Uterus (tissue), 4 donors: ENCODE data around the gene ARMC2. TPM values are rescaled to one million over a fixed set of nuclear protein-coding genes. Genes with fewer than 3 reads are reported as not detected.
"Not testable (repeated sequence)": the region's sequence is repeated elsewhere in the genome, so short reads cannot be mapped to it uniquely, and the experiment has no call there.

Experiments
- DNase-seq, 2 donors: peaks; one replicate each; pipeline ENCODE4 v3.0.0-alpha.2; 2019 to 2020
- H3K27ac ChIP-seq, 2 donors: fragments of 200-600 bp; sonication (generic); 1 replicate in 1 of 2; 2 replicates in 1 of 2; pipeline ENCODE4 v1.5.1; 2016 to 2018
- H3K27me3 ChIP-seq, 2 donors: fragments of 200-600 bp; sonication (generic); one replicate each; pipeline ENCODE4 v1.5.1; 2018 to 2019; ENCODE audit warnings: control low read depth in 1 of 2
- H3K36me3 ChIP-seq, 2 donors: fragments of 200-600 bp; sonication (generic); one replicate each; pipeline ENCODE4 v1.5.1; 2019; ENCODE audit warnings: control low read depth in 1 of 2
- H3K4me1 ChIP-seq, 2 donors: fragments of 200-600 bp; sonication (generic); one replicate each; pipeline ENCODE4 v1.5.1; 2018 to 2019; ENCODE audit warnings: control low read depth in 1 of 2
- H3K4me3 ChIP-seq, 2 donors: fragments of 200-600 bp; sonication (generic); 1 replicate in 1 of 2; 2 replicates in 1 of 2; pipeline ENCODE4 v1.5.1; 2018 to 2019; ENCODE audit warnings: mild to moderate bottlenecking in 1 of 2
- H3K9me3 ChIP-seq, 2 donors: fragments of 200-600 bp; sonication (generic); one replicate each; pipeline ENCODE4 v1.5.1; 2019; ENCODE audit warnings: control low read depth in 1 of 2
- POLR2A ChIP-seq, 2 donors: fragments of 450-650 bp; IDR thresholded peaks; one replicate each; pipeline ENCODE4 v1.6.1; 2016; ENCODE audit warnings: antibody characterized with exemption in 2 of 2, mild to moderate bottlenecking in 1 of 2, moderate library complexity in 1 of 2
- intact Hi-C: fragments of 100-400 bp; cut with DNase I; formaldehyde crosslinking; loops from one replicate; pipeline ENCODE4 v1.15.1; 2023; ENCODE audit warnings: low total_unique reads
- total RNA-seq, 4 donors: library from RNA; depleted of rRNA in 3 of 4; stranded (reverse); fragments of >200 nt in 3 of 4; gene quantifications; one replicate each; pipeline versions ENCODE4 v1.1.0 to v1.2.4, GENCODE V29; 2014 to 2023
- TF ChIP-seq, protein P1 (sequence below), 4 experiments: fragments of 200-600 bp in 2 of 4; fragments of 450-650 bp in 2 of 4; sonication (generic) in 2 of 4; IDR thresholded peaks; one replicate each; pipeline ENCODE4 v1.5.1; 2016 to 2019; ENCODE audit warnings: antibody characterized with exemption in 4 of 4, mild to moderate bottlenecking in 2 of 4, moderate library complexity in 1 of 4
- donor health status: DM: yes; HTN: yes; CAD: no.

The ARMC2 gene
- total RNA-seq, 4 donors from 2014 or later: 5.1 to 15.1 (median 9.1) TPM; not detected in 1

- no peaks in the 10 kb centered on the region for H3K9me3 ChIP-seq
- H3K27ac ChIP-seq: no peak overlapping the region
- intact Hi-C loops: no loop called here
- H3K27me3 ChIP-seq: no peaks in the 10 kb centered on the region
- H3K4me3 ChIP-seq: no peak overlapping the region
- TF ChIP-seq POLR2A (IDR thresholded peaks at IDR 0.05): no peak
- TF ChIP-seq, protein P1, sequence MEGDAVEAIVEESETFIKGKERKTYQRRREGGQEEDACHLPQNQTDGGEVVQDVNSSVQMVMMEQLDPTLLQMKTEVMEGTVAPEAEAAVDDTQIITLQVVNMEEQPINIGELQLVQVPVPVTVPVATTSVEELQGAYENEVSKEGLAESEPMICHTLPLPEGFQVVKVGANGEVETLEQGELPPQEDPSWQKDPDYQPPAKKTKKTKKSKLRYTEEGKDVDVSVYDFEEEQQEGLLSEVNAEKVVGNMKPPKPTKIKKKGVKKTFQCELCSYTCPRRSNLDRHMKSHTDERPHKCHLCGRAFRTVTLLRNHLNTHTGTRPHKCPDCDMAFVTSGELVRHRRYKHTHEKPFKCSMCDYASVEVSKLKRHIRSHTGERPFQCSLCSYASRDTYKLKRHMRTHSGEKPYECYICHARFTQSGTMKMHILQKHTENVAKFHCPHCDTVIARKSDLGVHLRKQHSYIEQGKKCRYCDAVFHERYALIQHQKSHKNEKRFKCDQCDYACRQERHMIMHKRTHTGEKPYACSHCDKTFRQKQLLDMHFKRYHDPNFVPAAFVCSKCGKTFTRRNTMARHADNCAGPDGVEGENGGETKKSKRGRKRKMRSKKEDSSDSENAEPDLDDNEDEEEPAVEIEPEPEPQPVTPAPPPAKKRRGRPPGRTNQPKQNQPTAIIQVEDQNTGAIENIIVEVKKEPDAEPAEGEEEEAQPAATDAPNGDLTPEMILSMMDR (IDR thresholded peaks at IDR 0.05): no peak
- no peaks in the 10 kb centered on the region for H3K36me3 ChIP-seq
- DNase-seq: no peak
- H3K4me1 ChIP-seq: no peaks in the 10 kb centered on the region
Observed at GRCh38 chr6:108883172-108883571, 35.0 kb downstream of the ARMC2 start.

- TF ChIP-seq, protein P1 (IDR thresholded peaks at IDR 0.05): no peak
- Histone ChIP-seq H3K27me3 (no peaks in the 10 kb centered on the region), H3K36me3 (no peaks in the 10 kb centered on the region), H3K4me1 (no peaks in the 10 kb centered on the region), H3K27ac (no peak overlapping the region), H3K9me3 (no peaks in the 10 kb centered on the region), H3K4me3 (no peak overlapping the region)
- DNase-seq: no peak
- intact Hi-C loops: no loop called here
Observed at GRCh38 chr6:108884211-108885059, 36.2 kb downstream of the ARMC2 start.

GRCh38 chr6:108888052-108888451, 39.8 kb downstream of the ARMC2 start:
- H3K27ac ChIP-seq: no peak overlapping the region
- no peak for DNase-seq
- no peak for TF ChIP-seq POLR2A (IDR thresholded peaks at IDR 0.05)
- TF ChIP-seq, protein P1 (IDR thresholded peaks at IDR 0.05): no peak
- H3K27me3 ChIP-seq: no peaks in the 10 kb centered on the region
- no peaks in the 10 kb centered on the region for H3K9me3 ChIP-seq
- H3K4me1 ChIP-seq: no peaks in the 10 kb centered on the region
- intact Hi-C loops: no loop called here
- no peak overlapping the region for H3K4me3 ChIP-seq
- H3K36me3 ChIP-seq: no peaks in the 10 kb centered on the region

GRCh38 chr6:108888745-108889144, 40.5 kb downstream of the ARMC2 start:
- H3K27me3 ChIP-seq: no peaks in the 10 kb centered on the region
- H3K4me1 ChIP-seq: no peaks in the 10 kb centered on the region
- no peaks in the 10 kb centered on the region for H3K36me3 ChIP-seq
- H3K4me3 ChIP-seq: no peak overlapping the region
- intact Hi-C loops: no loop called here
- TF ChIP-seq, protein P1 (IDR thresholded peaks at IDR 0.05): no peak
- TF ChIP-seq POLR2A (IDR thresholded peaks at IDR 0.05): no peak
- no peak for DNase-seq
- H3K27ac ChIP-seq: no peak overlapping the region
- H3K9me3 ChIP-seq: no peaks in the 10 kb centered on the region

DNA sequence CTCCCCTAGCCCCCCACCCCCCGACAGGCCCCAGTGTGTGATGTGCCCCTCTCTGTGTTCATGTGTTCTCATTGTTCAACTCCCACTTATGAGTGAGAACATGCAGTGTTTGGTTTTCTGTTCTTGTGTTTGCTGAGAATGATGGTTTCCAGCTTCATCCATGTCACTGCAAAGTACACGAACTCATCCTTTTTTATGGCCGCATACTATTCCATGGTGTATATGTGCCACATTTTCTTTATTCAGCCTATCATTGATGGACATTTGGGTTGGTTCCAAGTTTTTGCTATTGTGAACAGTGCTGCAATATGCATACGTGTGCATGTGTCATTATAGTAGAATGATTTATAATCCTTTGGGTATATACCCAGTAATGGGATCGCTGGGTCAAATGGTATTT, 42.7 kb downstream of the ARMC2 start:
- intact Hi-C loops, DNase-seq, H3K9me3 ChIP-seq, H3K4me3 ChIP-seq, H3K36me3 ChIP-seq, H3K27ac ChIP-seq, H3K4me1 ChIP-seq, H3K27me3 ChIP-seq: not testable (repeated sequence)
